GM19438 (cell line): Measurements from ENCODE around the gene SGPP2.
"Not testable (repeated sequence)": the region's sequence is repeated elsewhere in the genome, so short reads cannot be mapped to it uniquely, and the experiment has no call there.

ENCODE experiments used
- ATAC-seq: cut with Tn5 transposase; IDR thresholded peaks from one replicate; pipeline ENCODE4 v1.9.1; 2021; ENCODE audit warnings: low read depth; ENCODE audit not compliant: unreplicated experiment

Gene SGPP2

GRCh38 chr2:222424729-222425671 is 657 bp downstream of the SGPP2 start:
- ATAC-seq = no peak

GRCh38 chr2:222427646-222428301 is 3.4 kb downstream of the SGPP2 start:
- ATAC-seq = peak; percentile 51

GRCh38 chr2:222430071-222430470 is 5.7 kb downstream of the SGPP2 start:
- no peak for ATAC-seq

- no peak for ATAC-seq
Measured at GRCh38 chr2:222430681-222431080, 6.3 kb downstream of the SGPP2 start.

GRCh38 chr2:222431869-222432268 is 7.5 kb downstream of the SGPP2 start:
- ATAC-seq = no peak

GRCh38 chr2:222433332-222434173 is 9.2 kb downstream of the SGPP2 start:
- ATAC-seq = peak; percentile 76

GRCh38 chr2:222434204-222434603 is 9.9 kb downstream of the SGPP2 start:
- ATAC-seq = peak; percentile 43

- not testable (repeated sequence) for ATAC-seq
Measured at GRCh38 chr2:222435400-222436039, 11.2 kb downstream of the SGPP2 start.

- no peak for ATAC-seq
Measured at GRCh38 chr2:222436040-222436413, 11.7 kb downstream of the SGPP2 start.

- ATAC-seq = no peak
Measured at GRCh38 chr2:222439692-222440091, 15.3 kb downstream of the SGPP2 start.

GRCh38 chr2:222440673-222441422 is 16.5 kb downstream of the SGPP2 start:
- ATAC-seq = no peak

- no peak for ATAC-seq
Measured at GRCh38 chr2:222442665-222443064, 18.3 kb downstream of the SGPP2 start.

- ATAC-seq = no peak
Measured at GRCh38 chr2:222445227-222445626, 20.9 kb downstream of the SGPP2 start.

GRCh38 chr2:222447131-222447530 is 22.8 kb downstream of the SGPP2 start:
- ATAC-seq = no peak

- ATAC-seq = no peak
Measured at GRCh38 chr2:222448748-222449181, 24.4 kb downstream of the SGPP2 start.

GRCh38 chr2:222450021-222450420 is 25.7 kb downstream of the SGPP2 start:
- no peak for ATAC-seq

- ATAC-seq = peak; percentile 100
Measured at GRCh38 chr2:222451224-222451674, 26.9 kb downstream of the SGPP2 start.

- ATAC-seq = no peak
Measured at GRCh38 chr2:222452422-222452950, 28.1 kb downstream of the SGPP2 start.

GRCh38 chr2:222456479-222457077 is 32.2 kb downstream of the SGPP2 start:
- ATAC-seq = no peak
